Ramos (cell line): ENCODE measurements around the gene PRKCZ.
"Not testable (repeated sequence)": the region's sequence is repeated elsewhere in the genome, so short reads cannot be mapped to it uniquely, and the experiment has no call there.

ENCODE experiments used
- in situ Hi-C: fragments of 300-500 bp; cut with MboI; formaldehyde crosslinking; loops from one replicate; pipeline ENCODE4 v1.14.3; 2022; ENCODE audit warnings: low sequenced_read_pairs; ENCODE audit not compliant: unreplicated experiment

PRKCZ gene

DNA sequence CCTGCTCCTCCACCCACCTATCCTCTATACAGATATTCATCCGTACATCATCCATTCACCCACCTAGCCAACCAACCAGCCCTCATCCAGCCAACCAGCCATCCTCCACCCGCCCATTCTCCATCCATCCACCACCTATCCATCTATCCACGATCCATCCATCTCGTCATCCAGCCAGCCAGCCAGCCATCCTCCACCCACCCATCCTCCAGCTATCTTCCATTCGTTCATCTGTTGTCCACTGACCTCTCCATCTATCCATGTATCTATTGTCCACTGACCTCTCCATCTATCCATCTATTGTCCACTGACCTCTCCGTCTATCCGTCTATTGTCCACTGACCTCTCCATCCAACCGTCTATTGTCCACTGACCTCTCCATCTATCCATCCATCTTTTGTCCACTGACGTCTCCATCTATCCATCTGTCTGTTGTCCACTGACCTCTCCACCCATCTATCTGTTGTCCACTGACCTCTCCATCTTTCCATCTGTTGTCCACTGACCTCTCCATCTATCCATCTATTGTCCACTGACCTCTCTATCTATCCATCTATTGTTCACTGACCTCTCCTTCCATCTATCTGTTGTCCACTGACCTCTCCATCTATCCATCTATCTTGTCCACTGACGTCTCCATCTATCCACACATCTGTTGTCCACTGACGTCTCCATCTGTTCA is 96.8 kb downstream of the PRKCZ start:
- in situ Hi-C loops: no loop called here

DNA sequence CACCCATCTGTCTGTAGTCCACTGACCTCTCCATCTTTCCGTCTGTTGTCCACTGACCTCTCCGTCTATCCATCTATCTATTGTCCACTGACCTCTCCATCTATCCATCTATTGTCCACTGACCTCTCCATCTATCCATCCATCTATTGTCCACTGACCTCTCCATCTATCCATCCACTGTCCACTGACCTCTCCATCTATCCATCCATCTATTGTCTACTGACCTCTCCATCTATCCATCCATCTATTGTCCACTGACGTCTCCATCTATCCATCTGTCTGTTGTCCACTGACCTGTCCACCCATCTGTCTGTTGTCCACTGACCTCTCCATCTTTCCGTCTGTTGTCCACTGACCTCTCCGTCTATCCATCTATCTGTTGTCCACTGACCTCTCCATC is 97.7 kb downstream of the PRKCZ start:
- in situ Hi-C loops: not testable (repeated sequence)

DNA sequence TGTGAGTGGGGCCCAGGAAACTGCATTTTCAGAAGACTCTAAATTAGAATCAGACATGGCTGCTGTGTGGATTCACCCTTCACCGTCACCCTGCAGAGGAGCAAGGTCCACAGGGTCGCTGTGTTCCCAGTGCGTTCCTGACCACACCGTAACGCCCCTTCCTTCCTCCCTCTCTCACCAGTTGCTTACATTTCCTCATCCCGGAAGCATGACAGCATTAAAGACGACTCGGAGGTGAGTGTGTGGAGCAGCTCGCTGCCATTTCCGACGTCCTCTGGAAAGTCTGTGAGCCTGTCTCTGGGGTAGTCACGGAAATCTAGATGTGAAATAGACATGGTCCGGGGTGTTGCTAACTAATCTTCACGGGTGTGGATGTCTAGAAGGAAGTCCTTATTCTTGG is 98.5 kb downstream of the PRKCZ start:
- in situ Hi-C loops: no loop called here

DNA sequence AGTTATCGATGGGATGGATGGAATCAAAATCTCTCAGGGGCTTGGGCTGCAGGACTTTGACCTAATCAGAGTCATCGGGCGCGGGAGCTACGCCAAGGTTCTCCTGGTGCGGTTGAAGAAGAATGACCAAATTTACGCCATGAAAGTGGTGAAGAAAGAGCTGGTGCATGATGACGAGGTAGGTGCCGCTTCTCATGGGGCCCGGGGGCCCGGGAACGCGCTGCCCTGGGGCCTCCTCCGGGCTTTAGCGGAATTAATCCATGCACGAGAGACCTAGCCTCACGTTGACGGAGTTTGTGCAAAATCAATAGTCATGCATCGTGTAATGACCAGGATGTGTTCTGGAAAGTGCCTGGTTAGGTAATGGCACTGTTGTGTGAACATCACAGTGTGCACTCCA is 100.6 kb downstream of the PRKCZ start:
- in situ Hi-C loops: no loop called here

- in situ Hi-C loops: no loop called here
Measured at GRCh38 chr1:2151252-2151651, 101.0 kb downstream of the PRKCZ start.

DNA sequence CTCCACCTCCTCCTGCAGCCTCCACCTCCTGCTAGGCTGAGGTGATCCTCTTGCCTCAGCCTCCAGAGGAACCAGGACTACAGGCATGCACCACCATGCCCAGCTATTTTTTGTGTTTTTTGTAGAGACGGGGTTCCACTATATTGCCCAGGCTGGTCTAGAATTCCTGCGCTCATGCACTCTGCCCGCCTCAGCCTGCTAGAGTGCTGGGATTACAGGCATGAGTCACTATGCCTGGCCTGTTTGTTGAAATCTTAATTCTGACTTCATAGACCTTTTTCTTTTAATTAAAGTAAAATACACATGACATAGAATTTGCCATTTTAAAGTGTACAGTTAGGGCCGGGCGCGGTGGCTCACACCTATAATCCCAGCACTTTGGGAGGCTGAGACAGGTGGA is 101.7 kb downstream of the PRKCZ start:
- in situ Hi-C loops: no loop called here

DNA sequence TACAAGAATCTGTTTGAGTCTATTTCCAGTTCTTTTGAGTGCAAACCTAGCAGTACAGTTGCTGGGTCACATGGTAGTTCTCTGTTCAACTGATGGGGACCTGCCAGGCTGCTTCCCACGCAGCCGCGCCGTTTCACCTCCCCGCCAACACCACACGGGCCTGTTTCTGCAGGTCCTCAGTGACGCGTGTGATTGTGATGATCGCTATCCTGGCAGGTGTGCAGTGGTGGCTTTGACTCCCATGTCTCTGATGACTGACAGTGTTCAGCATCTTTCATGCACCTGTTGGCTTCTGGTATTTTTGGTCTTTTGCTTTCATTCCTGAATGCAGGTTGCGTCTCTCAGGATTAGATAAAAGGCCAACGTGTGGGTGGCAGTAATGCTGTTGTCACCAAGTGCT is 102.7 kb downstream of the PRKCZ start:
- in situ Hi-C loops: no loop called here

GRCh38 chr1:2154022-2154421 is 103.8 kb downstream of the PRKCZ start:
- in situ Hi-C loops: no loop called here

- in situ Hi-C loops: no loop called here
Measured at GRCh38 chr1:2155147-2155598, 105.0 kb downstream of the PRKCZ start.

GRCh38 chr1:2155788-2156187 is 105.6 kb downstream of the PRKCZ start:
- in situ Hi-C loops: no loop called here

DNA sequence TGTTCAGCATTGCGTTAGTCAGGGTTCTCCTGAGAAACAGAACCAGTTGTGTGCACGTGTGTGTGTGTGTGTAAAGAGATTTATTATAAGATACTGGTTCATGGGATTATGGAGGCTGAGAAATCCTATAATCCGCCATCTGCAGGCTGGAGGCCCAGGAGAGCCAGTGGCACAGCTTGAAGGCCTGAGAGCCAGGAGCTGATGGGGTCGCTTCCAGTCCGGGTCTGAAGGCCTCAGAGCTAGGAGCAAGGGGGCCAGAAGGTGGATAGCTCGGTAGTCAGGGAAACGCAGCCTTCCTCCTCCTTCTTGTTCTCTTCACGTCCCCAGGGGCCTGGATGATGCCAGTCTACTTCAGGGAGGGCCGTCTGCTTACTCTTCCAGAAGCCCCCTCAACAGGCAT is 106.7 kb downstream of the PRKCZ start:
- in situ Hi-C loops: no loop called here

- in situ Hi-C loops: no loop called here
Measured at GRCh38 chr1:2157856-2158255, 107.6 kb downstream of the PRKCZ start.

DNA sequence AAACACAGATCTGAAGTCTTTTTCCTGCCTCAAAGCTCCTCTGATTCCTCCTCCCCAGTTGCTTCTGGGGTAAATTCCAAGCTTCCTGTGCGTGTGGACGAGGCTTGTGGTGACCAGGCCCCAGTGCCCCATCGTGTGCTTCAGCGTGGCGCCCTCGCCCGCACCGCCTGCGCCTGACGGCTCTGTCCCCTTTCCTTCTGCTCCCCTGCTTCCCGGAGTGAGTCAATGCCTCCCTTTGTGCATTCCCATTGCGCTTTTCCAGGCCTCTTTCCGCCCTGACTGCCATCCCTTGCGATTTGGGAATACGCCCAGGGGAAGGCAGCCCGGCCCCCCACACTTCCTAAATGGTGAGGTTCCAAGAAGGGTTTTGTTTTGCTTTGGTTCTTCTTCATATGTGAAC is 108.1 kb downstream of the PRKCZ start:
- in situ Hi-C loops: no loop called here

- in situ Hi-C loops: no loop called here
Measured at GRCh38 chr1:2159124-2159523, 108.9 kb downstream of the PRKCZ start.

GRCh38 chr1:2160451-2161300 is 110.5 kb downstream of the PRKCZ start:
- in situ Hi-C loops: no loop called here

DNA sequence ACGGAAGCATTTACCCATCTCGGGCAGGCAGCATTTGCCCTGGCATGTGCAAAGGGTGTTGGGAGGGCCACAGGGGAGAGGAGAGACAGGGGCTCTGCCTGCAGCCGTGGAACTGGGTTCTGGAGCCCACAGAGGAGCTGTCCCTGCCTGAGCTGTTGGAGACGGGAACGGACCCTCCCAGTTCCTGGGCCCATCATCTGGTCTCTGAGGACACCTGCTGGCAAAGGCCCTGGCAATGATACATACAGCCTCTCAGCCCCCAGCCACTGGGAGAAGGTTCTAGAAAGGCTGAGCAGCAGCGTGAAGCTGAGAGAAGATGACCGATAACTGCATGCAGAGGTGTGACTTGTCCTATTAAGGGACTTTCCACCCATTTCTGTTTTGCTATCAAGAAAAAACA is 113.0 kb downstream of the PRKCZ start:
- in situ Hi-C loops: no loop called here

DNA sequence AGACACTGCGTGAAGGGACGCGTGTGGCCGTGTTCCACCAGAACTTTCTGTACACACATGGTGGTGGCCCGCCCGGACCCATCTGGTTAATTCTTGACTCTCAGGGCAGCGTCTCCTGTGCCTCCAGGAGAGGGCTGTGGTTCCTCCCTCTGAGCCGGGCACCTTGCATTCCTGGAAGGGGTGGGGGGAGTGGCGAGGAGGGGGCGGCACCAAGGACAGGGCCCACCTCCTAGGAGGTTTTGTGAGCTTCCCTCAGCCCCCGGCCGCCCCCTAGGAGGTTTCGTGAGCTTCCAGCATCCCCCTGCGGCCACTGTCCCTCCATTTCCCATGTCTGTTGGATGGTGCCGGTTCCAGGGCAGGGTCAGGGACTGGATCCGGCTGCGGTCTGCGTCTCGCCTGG is 115.4 kb downstream of the PRKCZ start:
- in situ Hi-C loops: no loop called here

DNA sequence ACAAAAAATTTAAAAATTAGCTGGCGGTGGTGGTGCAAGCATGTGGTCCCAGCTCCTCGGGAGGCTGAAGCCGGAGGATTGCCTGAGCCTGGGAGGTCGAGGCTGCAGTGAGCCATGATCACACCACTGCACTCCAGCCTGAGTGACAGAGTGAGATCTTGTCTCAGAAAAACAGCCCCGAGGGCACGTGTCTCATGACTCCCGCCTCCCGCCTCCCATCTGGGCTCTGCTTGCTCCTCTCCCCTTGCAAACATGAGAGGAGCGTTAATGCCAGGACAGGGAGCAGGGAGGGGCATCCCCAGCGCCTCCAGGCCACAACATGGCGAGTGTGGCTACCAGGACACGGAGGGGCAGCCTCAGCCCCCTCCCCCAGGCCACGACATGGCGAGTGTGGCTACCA is 116.0 kb downstream of the PRKCZ start:
- in situ Hi-C loops: no loop called here

- in situ Hi-C loops: no loop called here
Measured at GRCh38 chr1:2166695-2167094, 116.5 kb downstream of the PRKCZ start.

GRCh38 chr1:2168090-2168489 is 117.9 kb downstream of the PRKCZ start:
- in situ Hi-C loops: no loop called here

- in situ Hi-C loops: no loop called here
Measured at GRCh38 chr1:2168535-2168934, 118.3 kb downstream of the PRKCZ start.
